H9 (cell line): ENCODE data around the gene WDR36. TPM values are rescaled to one million over a fixed set of nuclear protein-coding genes. Genes with fewer than 3 reads are reported as not detected.

Experiments
- DNase-seq: peaks from one replicate; pipeline ENCODE4 v3.0.0-alpha.2; 2017
- H2AFZ ChIP-seq: one replicate; pipeline ENCODE4 v1.6.1; 2013; ENCODE audit warnings: mild to moderate bottlenecking, low read length, control low read depth, moderate library complexity
- H2AK5ac ChIP-seq: 2 replicates; pipeline ENCODE4 v1.6.1; 2013; ENCODE audit warnings: low read length, control low read depth, mixed read lengths; ENCODE audit not compliant: insufficient read length
- H2BK120ac ChIP-seq: one replicate; pipeline ENCODE4 v1.6.1; 2013; ENCODE audit warnings: low read depth, mild to moderate bottlenecking, low read length, control low read depth, inconsistent platforms; ENCODE audit not compliant: poor library complexity, severe bottlenecking
- H2BK12ac ChIP-seq: 2 replicates; pipeline ENCODE4 v1.6.1; 2013; ENCODE audit warnings: low read length, control low read depth, mixed read lengths, low read depth; ENCODE audit not compliant: insufficient read length
- H2BK15ac ChIP-seq: 2 replicates; pipeline ENCODE4 v1.6.1; 2013; ENCODE audit warnings: low read depth, low read length, control low read depth
- H2BK20ac ChIP-seq: one replicate; pipeline ENCODE4 v1.6.1; 2013; ENCODE audit warnings: low read depth, mild to moderate bottlenecking, low read length, control low read depth, inconsistent platforms; ENCODE audit not compliant: poor library complexity, severe bottlenecking
- H2BK5ac ChIP-seq: 2 replicates; pipeline ENCODE4 v1.6.1; 2013; ENCODE audit warnings: low read length, control low read depth, mixed read lengths; ENCODE audit not compliant: insufficient read length
- H3K14ac ChIP-seq: 2 replicates; pipeline ENCODE4 v1.6.1; 2013; ENCODE audit warnings: low read length, control low read depth; ENCODE audit not compliant: insufficient read depth
- H3K18ac ChIP-seq: 2 replicates; pipeline ENCODE4 v1.6.1; 2013; ENCODE audit warnings: low read depth, mild to moderate bottlenecking, mixed read lengths, low read length, control low read depth; ENCODE audit not compliant: insufficient read length
- H3K23ac ChIP-seq: 2 replicates; pipeline ENCODE4 v1.6.1; 2013; ENCODE audit warnings: low read length, control low read depth, mixed read lengths, low read depth; ENCODE audit not compliant: insufficient read length
- H3K23me2 ChIP-seq: 2 replicates; pipeline ENCODE4 v1.6.1; 2013; ENCODE audit warnings: low read depth, mild to moderate bottlenecking, mixed read lengths, low read length, control low read depth; ENCODE audit not compliant: insufficient read length, poor library complexity, severe bottlenecking
- H3K27ac ChIP-seq: 2 replicates; pipeline ENCODE4 v1.5.1; 2013; ENCODE audit warnings: low read length, control low read depth, mixed read lengths, low read depth; ENCODE audit not compliant: insufficient read length
- H3K27me3 ChIP-seq: 2 replicates; pipeline ENCODE4 v1.6.1; 2013; ENCODE audit warnings: low read length, control low read depth, inconsistent platforms; ENCODE audit not compliant: insufficient read depth
- H3K4ac ChIP-seq: 2 replicates; pipeline ENCODE4 v1.6.1; 2013; ENCODE audit warnings: low read depth, mild to moderate bottlenecking, control low read depth, inconsistent platforms, low read length, moderate library complexity
- H3K4me1 ChIP-seq: 2 replicates; pipeline ENCODE4 v1.6.1; 2013; ENCODE audit warnings: low read length, control low read depth, inconsistent platforms; ENCODE audit not compliant: insufficient read depth
- H3K4me2 ChIP-seq: 2 replicates; pipeline ENCODE4 v1.6.1; 2013; ENCODE audit warnings: low read length, control low read depth, mixed read lengths; ENCODE audit not compliant: insufficient read length, insufficient read depth
- H3K56ac ChIP-seq: 2 replicates; pipeline ENCODE4 v1.6.1; 2013; ENCODE audit warnings: low read depth, mild to moderate bottlenecking, mixed read lengths, low read length, control low read depth; ENCODE audit not compliant: insufficient read length
- H3K79me1 ChIP-seq: 2 replicates; pipeline ENCODE4 v1.6.1; 2013; ENCODE audit warnings: low read depth, mild to moderate bottlenecking, moderate library complexity, low read length, control low read depth, inconsistent platforms; ENCODE audit not compliant: insufficient read depth, poor library complexity, severe bottlenecking
- H3K79me2 ChIP-seq: 2 replicates; pipeline ENCODE4 v1.6.1; 2013; ENCODE audit warnings: low read length, control low read depth, inconsistent platforms; ENCODE audit not compliant: insufficient read depth
- H3K9ac ChIP-seq: 2 replicates; pipeline ENCODE4 v1.6.1; 2013; ENCODE audit warnings: low read length, control low read depth, mixed read lengths; ENCODE audit not compliant: insufficient read length; ENCODE audit errors: extremely low read depth
- H3K9me3 ChIP-seq: one replicate; pipeline ENCODE4 v1.6.1; 2013; ENCODE audit warnings: low read depth, low read length, inconsistent platforms; ENCODE audit not compliant: control insufficient read depth
- H3T11ph ChIP-seq: one replicate; pipeline ENCODE4 v1.6.1; 2013; ENCODE audit warnings: mild to moderate bottlenecking, low read length, control low read depth, inconsistent platforms
- H4K20me1 ChIP-seq: one replicate; pipeline ENCODE4 v1.6.1; 2013; ENCODE audit not compliant: control insufficient read depth, insufficient read length, insufficient read depth
- H4K5ac ChIP-seq: 2 replicates; pipeline ENCODE4 v1.6.1; 2013; ENCODE audit warnings: low read depth, mild to moderate bottlenecking, mixed read lengths, low read length, control low read depth; ENCODE audit not compliant: insufficient read length
- H4K8ac ChIP-seq: replicated peaks from 2 replicates; pipeline ENCODE4 v1.6.1; 2013; ENCODE audit warnings: low read length, control low read depth, mixed read lengths, low read depth; ENCODE audit not compliant: insufficient read length
- H4K91ac ChIP-seq: 2 replicates; pipeline ENCODE4 v1.6.1; 2013; ENCODE audit warnings: low read depth, mild to moderate bottlenecking, moderate library complexity, mixed read lengths, low read length, control low read depth; ENCODE audit not compliant: insufficient read length
- H3K27ac Mint-ChIP-seq, 3 experiments: 2 replicates in 2 of 3; 3 replicates in 1 of 3; pipeline ENCODE4 v1.8.0; 2020 to 2021; ENCODE audit warnings: mixed read lengths in 3 of 3, mild to moderate bottlenecking in 1 of 3, moderate library complexity in 1 of 3
- H3K27me3 Mint-ChIP-seq: 2 replicates; pipeline ENCODE4 v1.8.0; 2021; ENCODE audit warnings: low read depth, mild to moderate bottlenecking, moderate library complexity, mixed read lengths
- H3K36me3 Mint-ChIP-seq, 3 experiments: 2 replicates in 2 of 3; 3 replicates in 1 of 3; pipeline ENCODE4 v1.8.0; 2020 to 2021; ENCODE audit warnings: low read depth in 3 of 3, mixed read lengths in 3 of 3; ENCODE audit not compliant: insufficient read depth in 1 of 3
- H3K4me1 Mint-ChIP-seq, 2 experiments: 2 replicates each; pipeline ENCODE4 v1.8.0; 2020; ENCODE audit warnings: mixed read lengths in 2 of 2
- H3K4me3 Mint-ChIP-seq, 2 experiments: 2 replicates in 1 of 2; 3 replicates in 1 of 2; pipeline ENCODE4 v1.8.0; 2020 to 2021; ENCODE audit warnings: mild to moderate bottlenecking in 2 of 2, mixed read lengths in 2 of 2, moderate library complexity in 1 of 2
- H3K9me3 Mint-ChIP-seq, 2 experiments: 2 replicates in 1 of 2; 3 replicates in 1 of 2; pipeline ENCODE4 v1.8.0; 2020; ENCODE audit warnings: mild to moderate bottlenecking in 2 of 2, mixed read lengths in 2 of 2, moderate library complexity in 1 of 2
- WGBS: extraction: QIAGEN DNeasy Blood & Tissue Kit; methylation state at CpG from one replicate; pipeline ENCODE4 v1.1.7; 2013; ENCODE audit warnings: missing lambda C conversion rate, low lambda C conversion rate, mixed read lengths; ENCODE audit not compliant: insufficient read length; ENCODE audit errors: extremely low coverage; 5-methylcytosine and 5-hydroxymethylcytosine counted together
- total RNA-seq: library from RNA; stranded (reverse); gene quantifications from 2 replicates; pipeline ENCODE4 v1.2.1, GENCODE V29; 2021
- TF ChIP-seq, protein P1 (sequence below): fragments of 200-600 bp; sonication (generic); conservative IDR thresholded peaks from 3 replicates; pipeline ENCODE4 v1.8.0; 2021; ENCODE audit warnings: antibody characterized with exemption, mild to moderate bottlenecking

Gene WDR36
- total RNA-seq, 1 experiment from 2014 or later = 42.0 TPM

DNA sequence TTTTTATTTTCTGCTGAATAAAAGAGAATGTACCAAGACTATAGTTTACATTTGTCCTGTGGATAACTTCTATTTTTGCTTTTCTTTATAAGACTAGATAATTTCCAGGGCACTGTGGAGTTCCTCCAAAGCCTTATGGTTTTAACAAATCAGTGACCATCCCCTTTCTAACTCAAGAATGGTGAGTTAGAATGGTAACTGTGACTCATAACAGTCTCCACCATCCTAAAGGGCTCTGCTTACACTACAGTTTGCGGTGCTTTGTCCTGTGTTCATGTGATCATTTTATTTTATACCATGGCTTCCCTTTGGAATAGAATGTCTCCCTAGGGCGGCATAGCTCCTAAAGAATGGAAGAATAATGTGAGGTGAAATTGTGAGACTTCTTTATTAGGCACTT is 30.2 kb downstream of the WDR36 start:
- Histone ChIP-seq H3T11ph (no peak overlapping the region), H3K14ac (no peak overlapping the region), H3K9me3 (no peaks in the 10 kb centered on the region), H3K23me2 (no peaks in the 10 kb centered on the region), H4K5ac (no peak overlapping the region), H4K20me1 (no peaks in the 10 kb centered on the region), H3K9ac (no peak overlapping the region), H3K56ac (no peak overlapping the region), H2BK5ac (no peak overlapping the region), H4K91ac (no peak overlapping the region), H2BK15ac (no peak overlapping the region), H2BK20ac (no peak overlapping the region), H2AFZ (no peak overlapping the region), H3K4me1 (no peaks in the 10 kb centered on the region), H3K4me2 (no peak overlapping the region), H2BK12ac (no peak overlapping the region), H3K27me3 (no peaks in the 10 kb centered on the region), H3K79me1 (no peaks in the 10 kb centered on the region), H2BK120ac (no peak overlapping the region), H3K79me2 (no peaks in the 10 kb centered on the region), H4K8ac (no peak overlapping the region), H3K27ac (no peak overlapping the region), H2AK5ac (no peak overlapping the region), H3K23ac (no peak overlapping the region), H3K18ac (no peak overlapping the region), H3K4ac (no peak overlapping the region)
- peaks cover 22 to 29% of the 10 kb centered on the region in 2 experiments for H3K4me1 Mint-ChIP-seq
- H3K27ac Mint-ChIP-seq = no peak overlapping the region
- no peak for DNase-seq
- no peaks in the 10 kb centered on the region for H3K9me3 Mint-ChIP-seq
- no peak overlapping the region for H3K4me3 Mint-ChIP-seq
- TF ChIP-seq, protein P1, sequence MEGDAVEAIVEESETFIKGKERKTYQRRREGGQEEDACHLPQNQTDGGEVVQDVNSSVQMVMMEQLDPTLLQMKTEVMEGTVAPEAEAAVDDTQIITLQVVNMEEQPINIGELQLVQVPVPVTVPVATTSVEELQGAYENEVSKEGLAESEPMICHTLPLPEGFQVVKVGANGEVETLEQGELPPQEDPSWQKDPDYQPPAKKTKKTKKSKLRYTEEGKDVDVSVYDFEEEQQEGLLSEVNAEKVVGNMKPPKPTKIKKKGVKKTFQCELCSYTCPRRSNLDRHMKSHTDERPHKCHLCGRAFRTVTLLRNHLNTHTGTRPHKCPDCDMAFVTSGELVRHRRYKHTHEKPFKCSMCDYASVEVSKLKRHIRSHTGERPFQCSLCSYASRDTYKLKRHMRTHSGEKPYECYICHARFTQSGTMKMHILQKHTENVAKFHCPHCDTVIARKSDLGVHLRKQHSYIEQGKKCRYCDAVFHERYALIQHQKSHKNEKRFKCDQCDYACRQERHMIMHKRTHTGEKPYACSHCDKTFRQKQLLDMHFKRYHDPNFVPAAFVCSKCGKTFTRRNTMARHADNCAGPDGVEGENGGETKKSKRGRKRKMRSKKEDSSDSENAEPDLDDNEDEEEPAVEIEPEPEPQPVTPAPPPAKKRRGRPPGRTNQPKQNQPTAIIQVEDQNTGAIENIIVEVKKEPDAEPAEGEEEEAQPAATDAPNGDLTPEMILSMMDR = no peak
- peaks cover 16 to 57% (median 53%) of the 10 kb centered on the region in 3 experiments; a peak in 6 of 7 replicates for H3K36me3 Mint-ChIP-seq
- WGBS = no CpG with 5 or more reads among the region's 2 CpGs
- no peaks in the 10 kb centered on the region for H3K27me3 Mint-ChIP-seq
